GM18520 (cell line): Measurements from ENCODE around the gene RUNX1.

ENCODE experiments used
- ATAC-seq: cut with Tn5 transposase; IDR thresholded peaks from one replicate; pipeline ENCODE4 v1.9.1; 2021; ENCODE audit not compliant: unreplicated experiment

Gene RUNX1

GRCh38 chr21:34907461-34908418 lies 141.4 kb downstream of the RUNX1 start:
- no peak for ATAC-seq

GRCh38 chr21:34906401-34906800 lies 142.7 kb downstream of the RUNX1 start:
- ATAC-seq = no peak

GRCh38 chr21:34905218-34905537 lies 143.9 kb downstream of the RUNX1 start:
- ATAC-seq = no peak

- no peak for ATAC-seq
Observed at GRCh38 chr21:34904526-34905217, 144.4 kb downstream of the RUNX1 start.

GRCh38 chr21:34900376-34900775 lies 148.7 kb downstream of the RUNX1 start:
- ATAC-seq = no peak

GRCh38 chr21:34899760-34900159 lies 149.3 kb downstream of the RUNX1 start:
- ATAC-seq = no peak

GRCh38 chr21:34899302-34899701 lies 149.8 kb downstream of the RUNX1 start:
- ATAC-seq = no peak

GRCh38 chr21:34897828-34898227 lies 151.3 kb downstream of the RUNX1 start:
- ATAC-seq = no peak

GRCh38 chr21:34894401-34894800 lies 154.7 kb downstream of the RUNX1 start:
- ATAC-seq = no peak

GRCh38 chr21:34892209-34892608 lies 156.9 kb downstream of the RUNX1 start:
- ATAC-seq = no peak

GRCh38 chr21:34891613-34891943 lies 157.5 kb downstream of the RUNX1 start:
- no peak for ATAC-seq

- ATAC-seq = no peak
Observed at GRCh38 chr21:34890724-34891612, 158.1 kb downstream of the RUNX1 start.

- ATAC-seq = no peak
Observed at GRCh38 chr21:34890470-34890723, 158.7 kb downstream of the RUNX1 start.

GRCh38 chr21:34889676-34890469 lies 159.2 kb downstream of the RUNX1 start:
- ATAC-seq = peak; percentile 39

GRCh38 chr21:34889320-34889675 lies 159.8 kb downstream of the RUNX1 start:
- no peak for ATAC-seq

- ATAC-seq = peak; percentile 39
Observed at GRCh38 chr21:34888569-34889319, 160.4 kb downstream of the RUNX1 start.

GRCh38 chr21:34887725-34888568 lies 161.2 kb downstream of the RUNX1 start:
- ATAC-seq = no peak

- no peak for ATAC-seq
Observed at GRCh38 chr21:34887105-34887442, 162.0 kb downstream of the RUNX1 start.
